ENCODE data around the gene PIGL.
"Not testable (repeated sequence)": the region's sequence is repeated elsewhere in the genome, so short reads cannot be mapped to it uniquely, and the experiment has no call there.

Gene PIGL

DNA sequence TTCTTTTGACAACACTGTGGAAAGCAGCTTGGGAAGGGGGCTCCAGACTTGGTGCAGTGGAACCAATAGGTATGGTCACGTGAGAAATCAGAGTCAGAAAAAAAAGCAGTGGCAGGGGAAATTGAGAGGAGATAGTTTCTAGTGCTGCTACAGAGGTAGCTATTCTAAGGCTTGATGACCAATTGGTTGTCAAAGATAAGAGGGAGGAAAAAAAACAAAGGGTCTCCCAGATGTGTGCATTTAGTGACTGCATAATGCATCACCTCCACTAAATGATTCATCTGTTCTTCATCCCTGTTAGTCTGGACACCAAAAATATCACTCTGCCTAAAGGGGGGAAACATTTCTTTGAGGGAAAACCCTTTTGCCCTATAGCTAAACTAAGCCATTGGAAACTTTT lies 56.5 kb downstream of the PIGL start:
- in situ Hi-C loops (cut with MboI; ENCODE audit: low sequenced_read_pairs) = no loop called here

GRCh38 chr17:16273929-16274339 lies 56.9 kb downstream of the PIGL start:
- in situ Hi-C loops (cut with MboI; ENCODE audit: low sequenced_read_pairs) = no loop called here

GRCh38 chr17:16275024-16275423 lies 58.0 kb downstream of the PIGL start:
- in situ Hi-C loops (cut with MboI; ENCODE audit: low sequenced_read_pairs) = no loop called here

GRCh38 chr17:16277163-16277562 lies 60.2 kb downstream of the PIGL start:
- in situ Hi-C loops (cut with MboI; ENCODE audit: low sequenced_read_pairs) = no loop called here

DNA sequence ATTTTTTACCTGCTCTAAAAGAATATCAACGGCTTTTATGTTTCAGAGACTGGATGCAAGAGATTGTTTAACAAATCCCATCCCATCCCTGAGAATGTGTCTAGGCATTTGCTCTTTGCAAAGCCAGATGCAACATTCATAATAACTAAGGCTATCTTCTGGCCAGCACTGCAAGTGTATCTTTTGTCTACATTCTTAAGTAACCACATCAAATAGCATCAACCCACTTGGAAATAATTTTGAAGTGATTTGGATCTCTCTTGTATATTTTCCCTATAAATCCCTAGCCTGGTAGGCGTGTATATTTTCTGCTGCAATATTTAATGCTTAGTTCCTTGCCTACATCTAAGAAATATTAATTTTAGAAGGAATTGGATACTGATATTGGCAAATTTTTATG lies 64.3 kb downstream of the PIGL start:
- in situ Hi-C loops (cut with MboI; ENCODE audit: low sequenced_read_pairs) = no loop called here

- in situ Hi-C loops (cut with MboI; ENCODE audit: low sequenced_read_pairs) = no loop called here
These were observed 65.5 kb downstream of the PIGL start for GRCh38 chr17:16282522-16282921.

DNA sequence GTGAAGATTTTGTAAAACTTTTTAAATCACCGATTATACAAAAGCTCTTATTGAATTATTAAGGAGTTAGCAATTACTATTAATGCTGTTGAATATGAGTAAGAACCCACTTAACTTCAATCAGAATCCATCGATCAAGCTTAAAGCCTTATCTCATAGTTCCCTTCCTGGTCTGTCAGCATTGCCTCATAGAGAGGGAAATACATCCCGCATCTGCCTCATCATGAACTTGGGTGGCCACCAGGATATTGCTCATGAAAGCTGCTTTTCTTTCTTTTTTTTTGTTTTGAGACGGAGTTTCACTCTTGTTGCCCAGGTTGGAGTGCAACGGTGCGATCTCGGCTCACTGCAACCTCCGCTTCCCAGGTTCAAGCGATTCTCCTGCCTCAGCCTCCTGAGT lies 66.7 kb downstream of the PIGL start:
- in situ Hi-C loops (cut with MboI; ENCODE audit: low sequenced_read_pairs) = no loop called here

DNA sequence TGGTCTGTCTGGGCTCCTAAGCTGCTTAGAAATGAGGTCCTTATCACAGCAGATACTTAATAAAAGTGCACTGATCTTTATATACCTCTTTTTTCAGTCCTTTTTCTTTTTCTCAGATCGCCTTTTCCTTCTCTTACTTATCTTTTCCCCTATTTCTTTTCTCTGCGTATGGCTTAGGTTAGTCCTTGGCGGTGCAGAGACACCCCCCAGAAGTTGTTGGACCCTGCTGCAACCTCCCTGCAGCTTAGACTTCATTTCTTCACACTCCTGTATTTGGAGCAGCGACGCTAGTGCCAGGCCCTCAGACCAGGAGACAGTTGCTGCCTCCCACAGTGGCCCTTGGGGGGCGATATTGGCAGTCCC lies 68.6 kb downstream of the PIGL start:
- in situ Hi-C loops (cut with MboI; ENCODE audit: low sequenced_read_pairs) = no loop called here

DNA sequence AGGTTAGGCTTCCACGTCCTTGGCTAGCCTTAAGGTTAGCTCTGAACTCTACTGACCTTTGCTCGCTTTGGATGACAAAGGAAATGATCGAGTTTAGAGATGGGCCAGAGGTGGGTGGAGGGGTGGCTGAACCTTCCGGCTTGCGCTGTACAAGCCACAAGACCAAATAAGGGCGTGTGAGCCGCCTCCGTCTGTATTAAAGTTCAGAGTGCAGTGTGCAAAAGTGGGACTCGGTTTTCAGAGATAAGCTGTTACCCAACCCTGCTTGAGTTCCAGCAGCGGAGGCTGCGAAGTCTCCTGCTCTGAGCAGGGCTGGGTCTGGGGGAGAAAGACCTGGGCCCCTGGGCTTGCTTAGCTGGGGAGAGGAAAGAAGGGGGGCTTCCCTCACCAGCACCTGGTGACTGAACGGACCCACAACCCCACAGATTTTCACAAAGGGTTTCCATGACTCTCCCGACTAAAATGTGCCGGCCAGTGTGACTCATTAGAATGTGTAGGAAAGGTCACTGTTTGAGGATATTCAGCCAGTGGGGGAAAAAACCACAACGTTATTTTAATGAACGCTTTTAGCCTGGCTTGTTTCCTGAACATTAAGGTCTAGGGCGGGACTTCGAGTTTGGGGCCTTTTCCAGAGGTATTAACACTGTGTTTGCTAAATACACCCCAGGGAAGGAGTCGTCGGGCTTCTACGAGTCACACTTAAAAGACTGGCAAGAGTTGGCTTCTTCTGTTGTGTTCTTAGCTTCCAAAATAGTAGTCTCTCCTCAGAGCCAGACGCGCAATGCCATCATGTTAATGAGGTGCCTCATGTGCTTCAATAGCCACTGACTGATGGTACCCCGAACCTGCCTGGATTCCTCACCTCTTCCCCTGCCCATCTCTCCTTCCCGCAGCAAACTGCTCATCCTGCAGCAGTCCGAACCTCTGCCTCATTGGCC lies 69.3 kb downstream of the PIGL start:
- in situ Hi-C loops (cut with MboI; ENCODE audit: low sequenced_read_pairs) = no loop called here

DNA sequence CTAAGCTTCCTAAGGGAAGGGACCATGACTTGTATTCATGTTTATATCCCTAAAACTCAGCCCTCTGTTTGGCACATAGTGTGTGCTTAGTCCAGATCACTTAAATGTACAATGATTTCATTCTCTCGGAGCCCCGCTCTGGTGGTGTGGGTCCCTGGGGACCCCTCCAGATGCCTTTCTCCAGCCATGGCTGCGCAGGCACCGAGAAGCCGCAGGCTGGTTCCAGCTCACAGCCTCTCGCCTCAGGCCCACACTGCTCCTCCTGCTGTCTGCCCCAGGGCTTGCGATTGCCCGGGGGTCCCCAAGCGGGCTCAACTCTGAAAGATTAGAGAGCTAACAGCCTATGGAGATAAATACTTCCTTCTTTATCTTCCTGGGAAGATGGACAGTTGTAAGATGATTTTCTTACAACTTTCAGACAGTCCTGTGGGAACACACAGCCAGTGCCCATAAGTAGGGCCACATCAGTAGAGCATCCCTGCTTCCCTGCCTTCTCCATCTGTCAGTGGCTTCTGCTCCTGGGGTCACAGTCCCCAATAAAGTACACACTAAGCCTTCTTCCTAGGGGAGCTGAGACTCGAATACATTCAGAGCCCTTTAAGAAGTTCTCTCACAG lies 70.0 kb downstream of the PIGL start:
- in situ Hi-C loops (cut with MboI; ENCODE audit: low sequenced_read_pairs) = no loop called here

GRCh38 chr17:16287563-16288027 lies 70.6 kb downstream of the PIGL start:
- in situ Hi-C loops (cut with MboI; ENCODE audit: low sequenced_read_pairs) = no loop called here

DNA sequence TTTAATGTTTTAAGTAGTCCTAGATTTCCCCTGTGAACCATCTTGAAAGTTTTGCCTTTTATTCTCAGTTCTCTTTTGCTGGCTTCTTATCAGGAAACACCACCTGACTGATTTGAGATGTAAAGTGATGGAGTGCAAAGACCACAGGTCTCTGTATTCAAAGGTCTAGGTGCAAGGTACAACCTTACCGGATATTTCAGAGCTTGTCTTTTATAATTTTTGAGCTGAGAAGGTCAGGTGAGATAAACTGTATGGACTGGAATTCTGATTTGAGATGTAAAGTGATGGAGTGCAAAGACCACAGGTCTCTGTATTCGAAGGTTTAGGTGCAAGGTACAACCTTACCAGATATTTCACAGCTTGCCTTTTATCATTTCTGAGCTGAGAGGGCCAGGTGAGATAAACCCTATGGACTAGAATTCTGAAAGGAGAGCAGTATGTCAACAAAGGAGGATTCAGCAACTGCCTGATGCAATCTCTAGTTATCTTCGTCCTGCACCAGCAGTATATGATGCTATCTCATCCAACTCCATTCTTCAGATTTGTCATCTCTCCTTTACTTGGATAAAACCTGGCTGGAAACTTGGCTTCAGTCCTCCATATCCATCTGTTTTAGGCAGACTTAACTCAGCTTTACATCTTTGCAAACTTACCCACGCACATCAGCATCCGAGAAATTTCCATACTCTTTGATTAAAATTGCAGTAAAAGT lies 72.0 kb downstream of the PIGL start:
- in situ Hi-C loops (cut with MboI; ENCODE audit: low sequenced_read_pairs) = no loop called here

DNA sequence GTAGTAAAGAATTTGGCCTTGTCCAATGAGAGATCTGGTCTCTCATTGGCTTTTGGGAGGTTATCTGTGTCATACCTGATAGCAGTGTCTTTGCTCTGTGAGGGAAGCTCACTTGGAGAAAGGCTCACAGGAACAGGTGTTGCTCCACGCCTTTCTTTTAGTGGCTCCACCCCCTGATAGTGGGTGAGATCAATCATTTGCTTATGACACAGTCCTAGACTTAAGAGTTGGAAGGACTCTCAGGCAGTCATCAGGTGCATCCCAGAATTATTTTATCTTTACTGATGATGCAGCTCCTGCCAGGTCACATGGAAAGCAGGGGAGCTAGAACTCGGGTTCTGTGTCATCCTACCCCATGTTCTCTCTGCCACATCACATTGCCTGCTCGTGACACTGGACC lies 76.9 kb downstream of the PIGL start:
- in situ Hi-C loops (cut with MboI; ENCODE audit: low sequenced_read_pairs) = no loop called here

DNA sequence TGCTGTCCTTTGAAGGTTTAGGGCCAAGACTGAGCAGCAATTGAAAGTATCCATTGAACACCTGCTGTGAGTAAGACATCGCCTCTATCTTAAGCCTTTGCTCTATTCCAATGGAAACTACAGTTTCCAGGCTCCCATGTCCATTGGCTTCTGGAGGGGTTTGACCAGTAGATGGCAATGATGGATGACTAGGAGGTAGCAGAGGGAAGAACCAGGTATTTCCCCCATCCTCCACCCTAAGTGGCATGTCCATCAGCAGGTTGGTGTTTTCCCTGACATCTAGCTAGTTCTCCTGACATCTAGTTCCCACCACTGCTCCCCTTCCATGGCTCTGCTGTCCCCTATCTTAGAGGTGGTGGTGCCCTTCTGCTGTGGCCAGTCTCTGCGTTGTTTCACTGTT lies 77.5 kb downstream of the PIGL start:
- in situ Hi-C loops (cut with MboI; ENCODE audit: low sequenced_read_pairs) = no loop called here

DNA sequence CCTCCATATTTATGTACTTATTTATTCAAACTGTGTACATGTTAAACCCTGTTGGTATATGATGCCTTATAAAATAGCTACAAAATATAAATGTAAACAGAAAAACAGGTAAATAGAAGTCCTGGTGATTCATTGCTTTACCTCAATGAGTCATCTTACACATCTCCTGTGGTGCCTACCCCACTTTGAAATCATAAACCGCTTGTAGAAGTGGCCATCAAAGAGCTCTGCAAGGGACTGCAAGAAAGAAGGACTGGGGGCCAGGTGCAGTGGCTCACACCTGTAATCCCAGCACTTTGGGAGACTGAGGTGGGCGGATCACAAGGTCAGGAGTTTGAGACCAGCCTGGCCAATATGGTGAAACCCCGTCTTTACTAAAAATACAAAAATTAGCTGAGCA lies 79.1 kb downstream of the PIGL start:
- in situ Hi-C loops (cut with MboI; ENCODE audit: low sequenced_read_pairs) = not testable (repeated sequence)

DNA sequence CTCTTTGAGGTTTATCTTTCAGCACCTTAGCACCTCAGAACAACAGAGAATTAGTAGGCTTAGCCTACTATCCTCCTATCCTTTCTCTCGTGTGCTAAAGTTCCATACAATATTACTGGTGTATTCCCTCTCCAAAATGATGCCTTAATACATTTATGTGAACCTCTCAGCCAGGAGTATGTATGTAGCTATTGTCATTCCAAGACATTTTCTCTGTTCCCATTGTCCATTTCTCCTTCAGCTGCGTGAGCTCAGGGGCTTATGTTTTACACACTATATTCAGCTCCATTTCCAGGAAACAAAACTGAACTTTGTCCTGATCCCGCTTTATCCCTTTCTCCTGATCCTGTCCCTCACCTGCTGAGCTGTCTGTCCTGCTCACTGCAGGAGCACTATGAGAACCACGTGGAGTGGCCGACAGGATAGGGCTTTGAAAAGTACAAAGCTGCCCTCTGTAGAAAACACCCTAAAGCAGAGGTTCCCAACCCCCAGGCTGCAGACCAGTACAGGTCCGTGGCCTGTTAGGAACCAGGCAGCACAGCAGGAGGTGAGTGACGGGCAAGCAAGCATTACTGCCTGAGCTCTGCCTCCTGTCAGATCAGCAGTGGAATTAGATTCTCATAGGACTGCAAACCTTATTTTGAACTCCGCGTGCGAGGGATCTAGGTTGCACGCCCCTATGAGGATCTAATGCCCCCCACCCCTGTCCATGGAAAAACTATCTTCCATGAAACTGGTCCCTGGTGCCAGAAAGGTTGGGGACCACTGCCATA lies 80.5 kb downstream of the PIGL start:
- in situ Hi-C loops (cut with MboI; ENCODE audit: low sequenced_read_pairs) = no loop called here

DNA sequence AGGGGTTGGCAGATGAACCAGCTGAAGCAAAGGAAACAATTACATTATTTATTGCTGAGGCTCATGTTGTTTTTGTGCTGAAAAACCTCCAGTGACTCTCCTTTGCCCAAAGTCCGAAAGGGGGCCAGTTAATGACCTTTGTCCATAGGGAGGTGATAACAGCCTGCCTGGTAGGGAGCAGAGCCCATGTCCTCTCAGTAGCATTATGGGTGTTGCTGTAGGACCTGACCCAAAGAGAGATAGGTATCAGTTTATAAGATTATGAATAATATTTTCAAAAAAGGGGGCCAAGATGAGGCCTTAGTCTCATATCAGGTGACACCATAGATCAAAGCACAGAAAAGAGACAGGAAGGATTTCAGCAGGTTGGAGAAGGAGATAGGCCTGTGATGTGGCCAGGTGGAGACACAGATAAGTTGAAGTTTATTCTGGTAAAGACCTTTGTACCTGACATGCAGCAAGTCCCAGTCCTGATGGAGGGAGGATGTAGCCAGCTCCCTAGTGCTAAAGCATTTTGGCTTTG lies 81.2 kb downstream of the PIGL start:
- in situ Hi-C loops (cut with MboI; ENCODE audit: low sequenced_read_pairs) = no loop called here

DNA sequence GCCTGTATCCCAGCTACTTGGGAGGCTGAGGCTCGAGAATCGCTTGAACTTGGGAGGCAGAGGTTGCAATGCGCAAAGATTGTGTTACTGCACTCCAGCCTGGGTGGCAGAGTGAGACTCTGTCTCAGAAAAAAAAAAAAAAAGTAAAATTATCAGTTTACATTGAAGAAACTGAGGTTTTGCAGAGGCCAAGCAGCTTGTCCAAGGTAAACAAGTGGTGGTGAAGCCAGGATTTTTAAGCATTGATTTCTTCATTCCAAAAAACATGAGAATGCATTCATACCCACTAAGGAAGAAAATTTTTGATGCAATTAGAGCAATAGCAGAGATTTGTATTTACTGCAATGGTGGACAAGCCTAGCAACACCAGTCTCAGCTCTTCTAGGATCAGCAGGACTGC lies 83.5 kb downstream of the PIGL start:
- in situ Hi-C loops (cut with MboI; ENCODE audit: low sequenced_read_pairs) = no loop called here

GRCh38 chr17:16301963-16302855 lies 85.2 kb downstream of the PIGL start:
- in situ Hi-C loops (cut with MboI; ENCODE audit: low sequenced_read_pairs) = no loop called here

DNA sequence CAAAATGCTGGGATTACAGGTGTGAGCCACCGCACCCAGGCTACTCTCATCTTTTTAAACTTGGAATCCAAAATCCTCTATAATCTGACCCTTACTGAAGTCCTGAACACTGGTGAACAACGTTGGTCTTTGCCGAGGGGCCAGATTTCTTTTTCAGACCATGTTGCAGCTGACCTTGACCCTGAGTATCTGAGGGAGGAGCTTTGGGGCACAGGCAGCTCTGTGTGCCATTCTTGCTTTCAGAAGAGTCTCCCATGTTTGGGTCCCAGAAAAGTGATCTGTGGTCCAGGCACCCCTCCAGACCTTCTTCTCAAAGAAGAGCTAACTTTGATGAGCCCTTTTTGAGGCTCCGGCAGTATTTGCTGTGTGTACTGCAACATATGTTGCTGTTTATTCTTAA lies 85.8 kb downstream of the PIGL start:
- in situ Hi-C loops (cut with MboI; ENCODE audit: low sequenced_read_pairs) = no loop called here

Measured in HL-60/S4 treated with retinoic acid at 250 ng/mL for 4 days and 3 days (cell line).